ENCODE results near the gene MALRD1.

DNA sequence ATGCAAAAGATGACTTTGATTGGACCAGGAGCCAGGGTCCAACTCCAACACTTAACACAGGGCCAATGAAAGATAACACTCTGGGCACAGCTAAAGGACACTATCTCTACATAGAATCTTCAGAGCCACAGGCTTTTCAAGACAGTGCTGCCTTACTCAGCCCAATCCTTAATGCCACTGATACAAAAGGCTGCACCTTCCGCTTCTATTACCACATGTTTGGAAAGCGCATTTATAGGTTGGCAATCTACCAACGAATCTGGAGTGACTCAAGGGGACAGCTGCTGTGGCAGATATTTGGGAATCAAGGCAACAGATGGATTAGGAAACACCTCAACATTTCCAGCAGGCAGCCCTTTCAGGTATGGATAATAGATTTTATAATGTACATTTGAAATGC, 160.7 kb downstream of the MALRD1 start:
- TF ChIP-seq, protein P1, sequence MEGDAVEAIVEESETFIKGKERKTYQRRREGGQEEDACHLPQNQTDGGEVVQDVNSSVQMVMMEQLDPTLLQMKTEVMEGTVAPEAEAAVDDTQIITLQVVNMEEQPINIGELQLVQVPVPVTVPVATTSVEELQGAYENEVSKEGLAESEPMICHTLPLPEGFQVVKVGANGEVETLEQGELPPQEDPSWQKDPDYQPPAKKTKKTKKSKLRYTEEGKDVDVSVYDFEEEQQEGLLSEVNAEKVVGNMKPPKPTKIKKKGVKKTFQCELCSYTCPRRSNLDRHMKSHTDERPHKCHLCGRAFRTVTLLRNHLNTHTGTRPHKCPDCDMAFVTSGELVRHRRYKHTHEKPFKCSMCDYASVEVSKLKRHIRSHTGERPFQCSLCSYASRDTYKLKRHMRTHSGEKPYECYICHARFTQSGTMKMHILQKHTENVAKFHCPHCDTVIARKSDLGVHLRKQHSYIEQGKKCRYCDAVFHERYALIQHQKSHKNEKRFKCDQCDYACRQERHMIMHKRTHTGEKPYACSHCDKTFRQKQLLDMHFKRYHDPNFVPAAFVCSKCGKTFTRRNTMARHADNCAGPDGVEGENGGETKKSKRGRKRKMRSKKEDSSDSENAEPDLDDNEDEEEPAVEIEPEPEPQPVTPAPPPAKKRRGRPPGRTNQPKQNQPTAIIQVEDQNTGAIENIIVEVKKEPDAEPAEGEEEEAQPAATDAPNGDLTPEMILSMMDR (IDR thresholded peaks at IDR 0.05), result no peak
- TF ChIP-seq POLR2A (IDR thresholded peaks at IDR 0.05), result no peak

Data from uterus (tissue), 2 donors.